Ovary (tissue), 9 donors: ENCODE results near the gene PSMD1. TPM values are rescaled to one million over a fixed set of nuclear protein-coding genes. Genes with fewer than 3 reads are reported as not detected.

Source experiments
- DNase-seq, 5 donors: peaks; one replicate each; pipeline ENCODE4 v3.0.0-alpha.2; 2019 to 2020
- H3K27ac ChIP-seq, 2 donors: fragments of 200-600 bp; one replicate each; pipeline versions ENCODE4 v1.5.1 to v1.8.0; 2019 to 2022
- H3K27me3 ChIP-seq: fragments of 200-600 bp; one replicate; pipeline ENCODE4 v1.8.0; 2022
- H3K36me3 ChIP-seq: fragments of 200-600 bp; sonication (generic); one replicate; pipeline ENCODE4 v1.5.1; 2019
- H3K4me1 ChIP-seq: one replicate; pipeline ENCODE4 v1.8.1; 2013; ENCODE audit warnings: mild to moderate bottlenecking, moderate library complexity; ENCODE audit not compliant: insufficient read depth
- H3K4me3 ChIP-seq: fragments of 200-600 bp; sonication (generic); one replicate; pipeline ENCODE4 v1.5.1; 2017
- H3K9me3 ChIP-seq, 2 donors: fragments of 200-600 bp in 1 of 2; sonication (generic) in 1 of 2; one replicate each; pipeline versions ENCODE4 v1.5.1 to v1.8.1; 2013 to 2019; ENCODE audit warnings: mild to moderate bottlenecking in 1 of 2, moderate library complexity in 1 of 2
- EP300 ChIP-seq: sonication (generic); formaldehyde crosslinking; IDR thresholded peaks from one replicate; pipeline ENCODE4 v1.6.1; 2017; ENCODE audit warnings: antibody characterized with exemption
- POLR2A ChIP-seq: fragments of 450-650 bp; IDR thresholded peaks from one replicate; pipeline ENCODE4 v1.6.1; 2017; ENCODE audit warnings: antibody characterized with exemption, mild to moderate bottlenecking, moderate library complexity
- WGBS, 3 donors: extraction: QIAGEN DNeasy Blood & Tissue Kit in 1 of 3; methylation state at CpG; one replicate each; pipeline versions ENCODE4 v1.1.5 to v1.1.7; 2013 to 2017; 5-methylcytosine and 5-hydroxymethylcytosine counted together
- intact Hi-C, 4 donors: fragments of 100-400 bp; cut with DNase I; formaldehyde crosslinking; loops; one replicate each; pipeline versions ENCODE4 v1.11.0 to v1.15.1; 2022 to 2023
- polyA plus RNA-seq, 2 donors: library from polyadenylated mRNA; stranded (reverse); fragments of 200-250 nt in 1 of 2; fragments of 350-450 nt in 1 of 2; fragmentation: Illumina TruSeq in 1 of 2; extraction: RNeasy Lipid Tissue Mini Kit (QIAGEN cat#74804) in 1 of 2; gene quantifications; one replicate each; pipeline ENCODE4 v1.2.3, GENCODE V29; 2013 to 2014
- total RNA-seq, 7 donors: library from RNA; depleted of rRNA in 2 of 7; stranded (reverse); fragments of >200 nt in 2 of 7; fragmentation: NEBNext Ultra II Directional in 3 of 7; extraction: Animal tissue kit (Norgen Biotek cat#: 25700) in 3 of 7; gene quantifications; one replicate each; pipeline versions ENCODE4 v1.1.0 to v1.2.4, GENCODE V29; 2016 to 2023
- TF ChIP-seq, protein P1 (sequence below), 3 donors: fragments of 450-650 bp in 2 of 3; fragments of 200-600 bp in 1 of 3; IDR thresholded peaks; one replicate each; pipeline versions ENCODE4 v1.5.1 to v1.8.0; 2016 to 2022; ENCODE audit warnings: antibody characterized with exemption in 3 of 3, mild to moderate bottlenecking in 1 of 3
- donor health status: DM: no; HTN: no; CAD: no; lungs with moderate emphysema.
- donor health status: DM: no; HTN: no; CAD: no.
- donor health status: Bipolar disorder and iron deficiency.
- donor health status: DM: yes; HTN: yes; CAD: no.
- donor health status: DM: no; HTN: no; CAD: no.
- donor health status: DM: yes; HTN: yes; CAD: no.

Gene PSMD1
- total and polyA plus RNA-seq, 9 donors = 19.0 to 73.2 (median 57.8) TPM

DNA sequence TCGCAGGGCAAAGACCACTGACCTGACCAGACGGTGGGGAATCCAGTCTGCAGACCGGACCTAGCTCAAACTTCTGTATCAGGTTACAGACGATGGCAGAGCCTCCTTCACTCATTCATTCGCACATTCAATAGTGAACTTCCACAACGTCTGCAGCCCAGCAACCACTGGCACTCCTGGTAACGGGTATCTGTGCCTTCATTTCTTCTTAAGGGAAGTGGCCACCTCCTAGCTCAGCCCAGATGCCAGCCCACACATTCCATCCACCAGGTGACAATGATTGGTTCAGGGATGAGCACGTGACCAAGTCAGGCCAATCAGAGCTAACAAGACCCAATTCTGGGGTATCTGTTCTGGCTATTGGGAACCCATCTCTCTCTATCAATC is 125.8 kb downstream of the PSMD1 start:
- WGBS, 3 donors = 74 to 77% (median 75%) methylated on average over 8 of the region's 8 CpGs
- H3K4me3 ChIP-seq = no peak overlapping the region
- DNase-seq = no peak
- H3K9me3 ChIP-seq = no peaks in the 10 kb centered on the region
- TF ChIP-seq EP300 (no peak), POLR2A (no peak)
- TF ChIP-seq, protein P1, sequence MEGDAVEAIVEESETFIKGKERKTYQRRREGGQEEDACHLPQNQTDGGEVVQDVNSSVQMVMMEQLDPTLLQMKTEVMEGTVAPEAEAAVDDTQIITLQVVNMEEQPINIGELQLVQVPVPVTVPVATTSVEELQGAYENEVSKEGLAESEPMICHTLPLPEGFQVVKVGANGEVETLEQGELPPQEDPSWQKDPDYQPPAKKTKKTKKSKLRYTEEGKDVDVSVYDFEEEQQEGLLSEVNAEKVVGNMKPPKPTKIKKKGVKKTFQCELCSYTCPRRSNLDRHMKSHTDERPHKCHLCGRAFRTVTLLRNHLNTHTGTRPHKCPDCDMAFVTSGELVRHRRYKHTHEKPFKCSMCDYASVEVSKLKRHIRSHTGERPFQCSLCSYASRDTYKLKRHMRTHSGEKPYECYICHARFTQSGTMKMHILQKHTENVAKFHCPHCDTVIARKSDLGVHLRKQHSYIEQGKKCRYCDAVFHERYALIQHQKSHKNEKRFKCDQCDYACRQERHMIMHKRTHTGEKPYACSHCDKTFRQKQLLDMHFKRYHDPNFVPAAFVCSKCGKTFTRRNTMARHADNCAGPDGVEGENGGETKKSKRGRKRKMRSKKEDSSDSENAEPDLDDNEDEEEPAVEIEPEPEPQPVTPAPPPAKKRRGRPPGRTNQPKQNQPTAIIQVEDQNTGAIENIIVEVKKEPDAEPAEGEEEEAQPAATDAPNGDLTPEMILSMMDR (IDR thresholded peaks at IDR 0.05) = no peak
- H3K36me3 ChIP-seq = no peaks in the 10 kb centered on the region
- H3K4me1 ChIP-seq = no peaks in the 10 kb centered on the region
- intact Hi-C loops = no loop called here
- no peaks in the 10 kb centered on the region for H3K27me3 ChIP-seq
- H3K27ac ChIP-seq = no peak overlapping the region

DNA sequence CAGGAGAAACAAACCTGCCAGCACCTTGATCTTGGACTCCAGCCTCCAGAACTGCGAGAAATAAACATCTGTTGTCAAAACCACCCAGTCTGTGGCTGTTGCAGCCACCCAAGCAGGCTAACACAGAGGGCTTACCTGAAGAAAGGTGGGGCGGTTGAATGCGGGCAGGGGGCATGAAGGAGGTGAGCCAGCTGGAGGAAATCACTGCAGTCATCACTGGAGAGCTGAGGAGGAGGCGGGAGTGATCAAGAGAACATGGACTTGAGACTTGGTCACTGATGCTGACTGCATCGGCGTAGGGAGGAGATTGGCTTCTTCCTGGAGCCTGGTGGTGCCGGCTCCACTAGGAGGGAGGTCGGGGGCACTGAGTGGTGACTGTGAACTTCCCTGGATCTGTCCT is 127.2 kb downstream of the PSMD1 start:
- no peaks in the 10 kb centered on the region for H3K9me3 ChIP-seq
- no peak for DNase-seq

DNA sequence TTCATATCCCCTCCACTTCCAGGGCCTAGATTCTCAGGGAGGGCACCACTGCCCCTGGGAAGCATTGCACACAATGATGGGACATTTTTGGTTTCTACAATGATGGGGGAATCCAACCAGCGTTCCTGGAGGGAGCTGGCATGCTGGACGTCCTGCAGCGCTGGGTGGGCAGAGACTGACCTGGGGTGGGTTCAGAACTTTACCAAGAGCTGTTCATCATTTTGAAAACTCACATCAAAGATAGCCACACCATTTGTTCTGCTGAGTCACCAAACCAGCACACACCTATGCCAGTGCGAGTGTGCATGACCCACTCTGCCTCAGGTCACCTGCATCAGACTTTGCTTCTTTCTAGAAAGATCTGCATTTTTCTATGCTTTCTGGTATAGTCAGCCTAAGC is 127.7 kb downstream of the PSMD1 start:
- H3K4me1 ChIP-seq = peaks cover 2% of the 10 kb centered on the region
- intact Hi-C loops = no loop called here
- no peaks in the 10 kb centered on the region for H3K27me3 ChIP-seq
- H3K27ac ChIP-seq = no peak overlapping the region
- no peaks in the 10 kb centered on the region for H3K9me3 ChIP-seq
- no peak for DNase-seq
- H3K4me3 ChIP-seq = no peak overlapping the region
- H3K36me3 ChIP-seq = no peaks in the 10 kb centered on the region
- WGBS, 3 donors = 95 to 97% (median 96%) methylated on average over 4 of the region's 4 CpGs
- TF ChIP-seq, protein P1 (IDR thresholded peaks at IDR 0.05) = no peak
- TF ChIP-seq EP300 = no peak
- TF ChIP-seq POLR2A = no peak

More for the DNA sequence above, 127.2 kb downstream of the PSMD1 start:
- Histone ChIP-seq H3K36me3 (no peaks in the 10 kb centered on the region), H3K27ac (no peak overlapping the region), H3K4me3 (no peak overlapping the region), H3K27me3 (no peaks in the 10 kb centered on the region), H3K4me1 (peaks cover 2% of the 10 kb centered on the region)
- TF ChIP-seq, protein P1 (IDR thresholded peaks at IDR 0.05) = no peak
- no peak for TF ChIP-seq EP300
- no peak for TF ChIP-seq POLR2A
- WGBS, 3 donors = 88 to 94% (median 91%) methylated on average over 8 of the region's 8 CpGs
- intact Hi-C loops = no loop called here

DNA sequence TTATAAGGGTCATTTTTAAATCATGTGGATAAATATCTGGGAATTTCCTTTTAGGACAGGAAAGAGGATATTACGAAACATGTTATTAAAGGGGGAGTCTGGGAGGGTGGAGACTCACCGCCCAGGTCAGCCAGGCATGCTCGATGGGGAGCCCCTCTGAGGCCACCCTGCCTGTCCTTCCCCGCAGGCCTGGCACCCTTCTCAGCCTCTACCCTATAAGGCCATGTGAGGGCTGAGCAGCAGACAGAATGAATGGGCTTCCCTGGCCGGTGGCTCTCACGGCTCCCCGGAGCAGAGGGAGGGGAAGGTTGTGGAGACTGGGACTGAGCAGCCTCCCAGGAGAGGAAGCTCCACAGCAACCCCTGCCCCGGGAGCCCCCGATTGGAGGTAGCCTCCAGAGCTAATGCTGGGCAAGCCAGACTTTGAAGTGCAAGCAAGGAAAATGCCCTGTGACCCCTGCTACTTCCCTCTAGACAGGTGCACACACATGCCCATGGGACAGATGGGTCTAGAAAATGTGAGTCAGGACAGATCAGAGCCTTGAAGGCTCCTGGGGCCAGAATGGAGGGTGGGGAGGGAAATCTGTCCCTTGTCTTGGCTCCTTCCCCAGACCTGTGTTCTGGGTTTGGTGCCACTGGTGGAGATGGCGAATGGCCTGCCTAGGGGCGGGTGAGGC is 128.5 kb downstream of the PSMD1 start:
- Histone ChIP-seq H3K4me1 (peaks cover 2% of the 10 kb centered on the region), H3K36me3 (no peaks in the 10 kb centered on the region), H3K27ac (no peak overlapping the region), H3K4me3 (no peak overlapping the region), H3K27me3 (no peaks in the 10 kb centered on the region), H3K9me3 (no peaks in the 10 kb centered on the region)
- intact Hi-C loops = no loop called here
- no peak for DNase-seq
- TF ChIP-seq EP300 (no peak), POLR2A (no peak)
- TF ChIP-seq, protein P1 (IDR thresholded peaks at IDR 0.05) = no peak
- WGBS, 3 donors = 64 to 76% (median 75%) methylated on average over 8 to 11 of the region's 11 CpGs
